IPS-18a (cell line): ENCODE measurements around the gene KPTN.

ENCODE experiments used
- H3K27ac ChIP-seq: one replicate; pipeline ENCODE4 v1.5.1; 2013; ENCODE audit warnings: low read length
- H3K27me3 ChIP-seq: one replicate; pipeline ENCODE4 v1.6.1; 2013; ENCODE audit warnings: mild to moderate bottlenecking, low read length; ENCODE audit not compliant: control insufficient read depth, insufficient read depth
- H3K36me3 ChIP-seq: one replicate; pipeline ENCODE4 v1.6.1; 2013; ENCODE audit warnings: low read depth, low read length; ENCODE audit not compliant: control insufficient read depth
- H3K4me1 ChIP-seq: one replicate; pipeline ENCODE4 v1.6.1; 2013; ENCODE audit warnings: low read depth, low read length; ENCODE audit not compliant: control insufficient read depth
- H3K4me3 ChIP-seq: one replicate; pipeline ENCODE4 v1.5.1; 2013; ENCODE audit warnings: low read length
- H3K9ac ChIP-seq: one replicate; pipeline ENCODE4 v1.6.1; 2013; ENCODE audit warnings: mild to moderate bottlenecking, low read length, moderate library complexity
- H3K9me3 ChIP-seq: one replicate; pipeline ENCODE4 v1.6.1; 2013; ENCODE audit warnings: low read depth, low read length; ENCODE audit not compliant: control insufficient read depth

Gene KPTN

DNA sequence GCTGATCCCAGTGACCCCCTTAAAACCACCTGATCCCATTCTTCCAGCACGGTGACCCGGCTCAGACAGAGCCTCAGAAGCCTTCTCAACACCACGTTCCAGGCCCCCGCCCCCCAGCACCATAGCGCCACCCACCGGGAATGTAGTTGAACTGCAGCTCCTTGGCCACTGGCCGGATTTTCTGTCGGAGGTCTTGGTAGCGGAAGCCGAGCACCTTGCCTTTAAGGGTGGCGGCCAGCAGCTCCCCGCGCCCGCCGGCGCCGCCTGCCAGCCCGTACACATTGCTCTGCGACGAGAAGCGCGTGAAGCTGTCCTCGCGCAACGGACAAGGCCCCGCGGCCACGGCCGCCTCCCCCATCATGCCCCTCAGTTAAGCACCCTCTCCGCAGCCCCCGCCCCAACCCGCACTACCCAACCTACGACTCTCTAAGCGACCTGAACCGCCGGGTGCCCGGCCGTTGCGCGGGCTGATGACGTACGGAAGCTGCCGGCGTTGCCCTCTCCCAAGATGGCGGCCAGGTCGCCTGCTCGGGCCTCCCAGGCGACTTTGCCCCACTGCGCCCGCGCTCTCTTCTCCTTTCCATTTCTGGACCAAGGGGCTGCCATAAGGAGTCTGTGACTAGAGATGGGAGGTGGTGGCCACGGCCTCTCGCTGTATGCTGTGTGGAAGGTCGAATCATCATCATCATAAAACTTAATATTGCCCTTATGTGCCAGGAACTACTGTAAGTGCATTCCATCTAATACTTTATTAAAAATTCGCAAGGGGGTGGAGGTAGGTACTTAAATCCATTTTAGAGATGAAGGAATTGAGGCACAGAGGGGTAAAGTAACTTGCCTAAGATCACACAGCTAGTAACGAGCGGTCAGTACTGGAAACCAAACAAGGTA is at the start of gene KPTN:
TSS of gene KPTN (minus strand) at position 420 of the 891 bp plus-strand sequence. CDS start at position 361, 59 bp downstream.
- Histone ChIP-seq H3K9me3 (no peaks in the 10 kb centered on the region), H3K4me3 (peak within 1 kb of the TSS; percentile 86), H3K27ac (peak within 1 kb of the TSS; percentile 87), H3K36me3 (no peaks in the 10 kb centered on the region), H3K4me1 (no peaks in the 10 kb centered on the region), H3K27me3 (no peaks in the 10 kb centered on the region), H3K9ac (peak within 1 kb of the TSS; percentile 80)

GRCh38 chr19:47531640-47532387 is 47.8 kb upstream of the KPTN start:
- no peaks in the 10 kb centered on the region for H3K36me3 ChIP-seq
- H3K27me3 ChIP-seq = no peaks in the 10 kb centered on the region
- no peak overlapping the region for H3K9ac ChIP-seq
- no peak overlapping the region for H3K27ac ChIP-seq
- no peaks in the 10 kb centered on the region for H3K4me1 ChIP-seq
- H3K4me3 ChIP-seq = no peak overlapping the region
- no peaks in the 10 kb centered on the region for H3K9me3 ChIP-seq

DNA sequence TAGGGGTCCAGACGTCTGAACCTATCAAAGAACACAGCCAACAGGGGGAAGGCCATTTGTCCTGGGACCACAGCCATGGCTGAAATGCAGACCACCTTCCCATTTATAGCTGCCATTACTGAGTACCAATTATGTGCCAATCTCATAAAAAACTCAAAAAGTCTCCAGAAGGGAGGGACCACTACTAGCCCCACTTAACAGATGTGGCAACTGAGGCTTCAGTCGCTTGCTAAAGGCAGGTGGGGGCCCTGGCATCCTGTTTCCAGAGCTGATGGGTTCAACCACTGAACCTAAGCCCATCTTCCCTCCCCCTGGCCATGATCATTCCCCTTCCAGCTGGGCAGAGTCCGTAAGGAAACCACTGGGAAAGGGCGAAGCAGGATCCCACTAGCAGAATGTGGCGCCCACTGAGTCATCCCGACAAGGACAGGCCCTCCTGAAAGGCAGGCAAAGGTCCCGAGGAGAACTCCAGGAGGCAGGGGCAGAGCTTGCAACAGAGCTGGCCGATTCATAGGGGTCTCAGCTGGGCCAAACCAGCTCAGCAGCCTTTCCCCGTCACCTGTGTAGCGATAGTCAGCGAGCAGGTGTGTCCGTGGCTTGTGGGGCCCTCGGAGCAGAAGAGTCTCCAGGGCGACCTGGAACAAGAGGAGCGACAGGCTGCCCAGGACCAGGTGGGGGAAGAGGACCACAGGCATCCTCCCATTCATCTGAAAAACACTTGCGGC is 45.2 kb upstream of the KPTN start:
- Histone ChIP-seq H3K9me3 (no peaks in the 10 kb centered on the region), H3K27me3 (no peaks in the 10 kb centered on the region), H3K9ac (no peak overlapping the region), H3K4me1 (no peaks in the 10 kb centered on the region), H3K27ac (no peak overlapping the region), H3K4me3 (no peak overlapping the region), H3K36me3 (no peaks in the 10 kb centered on the region)

- H3K27me3 ChIP-seq = no peaks in the 10 kb centered on the region
- H3K4me1 ChIP-seq = no peaks in the 10 kb centered on the region
- H3K27ac ChIP-seq = no peak overlapping the region
- H3K9me3 ChIP-seq = no peaks in the 10 kb centered on the region
- H3K4me3 ChIP-seq = no peak overlapping the region
- no peaks in the 10 kb centered on the region for H3K36me3 ChIP-seq
- H3K9ac ChIP-seq = no peak overlapping the region
Observed at GRCh38 chr19:47526798-47527197, 42.8 kb upstream of the KPTN start.

GRCh38 chr19:47523473-47523872 is 39.5 kb upstream of the KPTN start:
- Histone ChIP-seq H3K36me3 (no peaks in the 10 kb centered on the region), H3K27me3 (no peaks in the 10 kb centered on the region), H3K9me3 (no peaks in the 10 kb centered on the region), H3K27ac (no peak overlapping the region), H3K4me1 (no peaks in the 10 kb centered on the region), H3K4me3 (no peak overlapping the region), H3K9ac (no peak overlapping the region)

- Histone ChIP-seq H3K4me1 (no peaks in the 10 kb centered on the region), H3K27ac (no peak overlapping the region), H3K9ac (no peak overlapping the region), H3K4me3 (no peak overlapping the region), H3K27me3 (no peaks in the 10 kb centered on the region), H3K9me3 (no peaks in the 10 kb centered on the region), H3K36me3 (no peaks in the 10 kb centered on the region)
Observed at GRCh38 chr19:47521473-47522180, 37.6 kb upstream of the KPTN start.

DNA sequence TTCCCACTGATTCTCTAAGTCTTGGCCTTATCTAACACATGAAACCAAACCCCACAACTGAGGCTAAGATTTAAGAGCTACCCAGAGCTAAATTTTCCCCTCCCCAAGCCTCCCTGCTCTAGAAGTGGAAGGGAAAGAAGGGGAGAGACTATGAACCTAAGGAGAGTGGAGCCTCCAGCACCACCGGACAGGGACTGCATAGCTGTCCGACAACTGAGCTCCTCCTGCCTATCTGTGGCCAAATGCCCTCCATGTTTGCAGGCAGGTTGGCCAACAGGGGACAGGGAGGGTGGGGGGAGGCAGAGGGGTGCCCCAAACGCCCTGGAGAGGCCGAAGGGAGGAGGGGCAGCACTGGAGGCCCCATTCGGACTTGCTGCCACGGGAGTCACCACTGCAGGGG is 36.8 kb upstream of the KPTN start:
- Histone ChIP-seq H3K9ac (no peak overlapping the region), H3K27me3 (no peaks in the 10 kb centered on the region), H3K9me3 (no peaks in the 10 kb centered on the region), H3K4me1 (no peaks in the 10 kb centered on the region), H3K4me3 (no peak overlapping the region), H3K36me3 (no peaks in the 10 kb centered on the region), H3K27ac (no peak overlapping the region)

DNA sequence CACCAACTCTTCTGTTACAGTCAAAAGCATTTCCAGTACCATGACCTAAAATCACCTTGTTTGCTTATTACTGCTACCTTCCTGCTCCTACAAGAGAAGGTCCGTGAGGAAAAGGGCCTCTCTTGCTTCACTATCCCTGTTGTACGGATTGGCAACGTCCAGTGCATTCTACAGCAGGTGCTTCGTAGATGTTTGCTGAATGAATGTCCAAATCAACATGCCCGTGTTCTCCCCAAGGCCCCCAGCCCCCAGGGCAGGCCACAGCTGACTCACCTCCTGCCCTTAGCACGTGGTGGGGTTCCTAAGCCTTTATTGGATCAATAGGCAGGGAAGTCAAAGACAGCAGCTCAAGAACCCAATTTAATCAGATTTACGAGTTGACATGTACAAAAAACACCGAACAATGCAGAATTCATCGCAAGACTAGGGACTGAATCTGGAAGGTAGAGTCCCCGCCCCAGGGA is 36.4 kb upstream of the KPTN start:
- Histone ChIP-seq H3K4me1 (no peaks in the 10 kb centered on the region), H3K27ac (no peak overlapping the region), H3K9ac (no peak overlapping the region), H3K4me3 (no peak overlapping the region), H3K27me3 (no peaks in the 10 kb centered on the region), H3K36me3 (no peaks in the 10 kb centered on the region), H3K9me3 (no peaks in the 10 kb centered on the region)

- Histone ChIP-seq H3K27me3 (no peaks in the 10 kb centered on the region), H3K36me3 (no peaks in the 10 kb centered on the region), H3K4me1 (no peaks in the 10 kb centered on the region), H3K4me3 (no peak overlapping the region), H3K27ac (no peak overlapping the region), H3K9me3 (no peaks in the 10 kb centered on the region), H3K9ac (no peak overlapping the region)
Observed at GRCh38 chr19:47518854-47519253, 34.8 kb upstream of the KPTN start.

- H3K4me3 ChIP-seq = no peak overlapping the region
Observed at GRCh38 chr19:47518139-47518538, 34.1 kb upstream of the KPTN start.

More at GRCh38 chr19:47518139-47518538, 34.1 kb upstream of the KPTN start:
- H3K9ac ChIP-seq = no peak overlapping the region
- no peaks in the 10 kb centered on the region for H3K36me3 ChIP-seq
- no peak overlapping the region for H3K27ac ChIP-seq
- H3K27me3 ChIP-seq = no peaks in the 10 kb centered on the region
- no peaks in the 10 kb centered on the region for H3K4me1 ChIP-seq
- no peaks in the 10 kb centered on the region for H3K9me3 ChIP-seq
